Ishikawa (cell line): ENCODE data around the gene ARSB.

ENCODE experiments used
- CEBPB ChIP-seq: IDR thresholded peaks from 2 replicates; pipeline ENCODE4 v1.6.1; 2012
- CREB1 ChIP-seq: IDR thresholded peaks from 2 replicates; pipeline ENCODE4 v1.6.1; 2012; ENCODE audit warnings: low read depth
- EGR1 ChIP-seq: IDR thresholded peaks from 2 replicates; pipeline ENCODE4 v1.6.1; 2012
- EP300 ChIP-seq: IDR thresholded peaks from 2 replicates; pipeline ENCODE4 v1.6.1; 2012; ENCODE audit warnings: borderline replicate concordance
- FOXM1 ChIP-seq: IDR thresholded peaks from 2 replicates; pipeline ENCODE4 v1.6.1; 2012; ENCODE audit warnings: low read depth, borderline replicate concordance
- NFIC ChIP-seq: IDR thresholded peaks from 2 replicates; pipeline ENCODE4 v1.6.1; 2012
- RAD21 ChIP-seq: IDR thresholded peaks from 2 replicates; pipeline ENCODE4 v1.6.1; 2012; ENCODE audit warnings: low read depth
- TAF1 ChIP-seq: IDR thresholded peaks from 2 replicates; pipeline ENCODE4 v1.6.1; 2012; ENCODE audit warnings: low read depth, mild to moderate bottlenecking
- TCF12 ChIP-seq: IDR thresholded peaks from 2 replicates; pipeline ENCODE4 v1.6.1; 2012; ENCODE audit warnings: low read depth
- TEAD4 ChIP-seq: IDR thresholded peaks from 2 replicates; pipeline ENCODE4 v1.6.1; 2012
- YY1 ChIP-seq: IDR thresholded peaks from 2 replicates; pipeline ENCODE4 v1.6.1; 2012; ENCODE audit warnings: low read depth
- ZBTB7A ChIP-seq: IDR thresholded peaks from 2 replicates; pipeline ENCODE4 v1.6.1; 2012; ENCODE audit warnings: low read depth
- TF ChIP-seq, protein P1 (sequence below): IDR thresholded peaks from 2 replicates; pipeline ENCODE4 v1.6.1; 2012
- TF ChIP-seq, protein P2 (sequence below): IDR thresholded peaks from 2 replicates; pipeline ENCODE4 v1.6.1; 2012
- TF ChIP-seq, protein P3 (sequence below): IDR thresholded peaks from 2 replicates; pipeline ENCODE4 v1.6.1; 2012; ENCODE audit warnings: low read depth, mild to moderate bottlenecking

The ARSB gene

DNA sequence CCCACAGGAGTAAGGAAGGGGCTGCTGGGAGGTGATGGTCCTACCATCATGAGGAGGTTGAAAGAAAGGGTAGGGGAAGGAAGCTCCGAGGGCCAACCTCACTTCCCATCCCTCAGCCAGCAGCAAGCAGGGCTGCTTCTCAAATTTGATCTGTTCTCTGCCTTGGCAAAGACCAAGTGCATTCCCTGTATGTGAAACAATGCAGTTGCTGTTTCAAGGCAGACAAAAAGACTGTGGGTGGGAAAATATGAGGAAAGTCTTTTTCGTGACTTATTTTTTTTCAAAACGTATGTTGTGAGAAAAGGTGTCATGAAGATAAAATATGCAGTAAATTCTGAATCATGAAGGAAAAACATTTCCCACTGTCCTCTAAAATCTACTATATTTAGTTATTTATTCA lies 165.9 kb downstream of the ARSB start:
- TF ChIP-seq TEAD4 (no peak), TCF12 (no peak), ZBTB7A (no peak), RAD21 (no peak), FOXM1 (no peak), YY1 (no peak), TAF1 (no peak), CREB1 (no peak), NFIC (no peak), CEBPB (no peak), EP300 (no peak), EGR1 (no peak)
- TF ChIP-seq, protein P1, sequence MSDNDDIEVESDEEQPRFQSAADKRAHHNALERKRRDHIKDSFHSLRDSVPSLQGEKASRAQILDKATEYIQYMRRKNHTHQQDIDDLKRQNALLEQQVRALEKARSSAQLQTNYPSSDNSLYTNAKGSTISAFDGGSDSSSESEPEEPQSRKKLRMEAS, result no peak
- TF ChIP-seq, protein P2, sequence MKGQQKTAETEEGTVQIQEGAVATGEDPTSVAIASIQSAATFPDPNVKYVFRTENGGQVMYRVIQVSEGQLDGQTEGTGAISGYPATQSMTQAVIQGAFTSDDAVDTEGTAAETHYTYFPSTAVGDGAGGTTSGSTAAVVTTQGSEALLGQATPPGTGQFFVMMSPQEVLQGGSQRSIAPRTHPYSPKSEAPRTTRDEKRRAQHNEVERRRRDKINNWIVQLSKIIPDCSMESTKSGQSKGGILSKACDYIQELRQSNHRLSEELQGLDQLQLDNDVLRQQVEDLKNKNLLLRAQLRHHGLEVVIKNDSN, result no peak
- TF ChIP-seq, protein P3, sequence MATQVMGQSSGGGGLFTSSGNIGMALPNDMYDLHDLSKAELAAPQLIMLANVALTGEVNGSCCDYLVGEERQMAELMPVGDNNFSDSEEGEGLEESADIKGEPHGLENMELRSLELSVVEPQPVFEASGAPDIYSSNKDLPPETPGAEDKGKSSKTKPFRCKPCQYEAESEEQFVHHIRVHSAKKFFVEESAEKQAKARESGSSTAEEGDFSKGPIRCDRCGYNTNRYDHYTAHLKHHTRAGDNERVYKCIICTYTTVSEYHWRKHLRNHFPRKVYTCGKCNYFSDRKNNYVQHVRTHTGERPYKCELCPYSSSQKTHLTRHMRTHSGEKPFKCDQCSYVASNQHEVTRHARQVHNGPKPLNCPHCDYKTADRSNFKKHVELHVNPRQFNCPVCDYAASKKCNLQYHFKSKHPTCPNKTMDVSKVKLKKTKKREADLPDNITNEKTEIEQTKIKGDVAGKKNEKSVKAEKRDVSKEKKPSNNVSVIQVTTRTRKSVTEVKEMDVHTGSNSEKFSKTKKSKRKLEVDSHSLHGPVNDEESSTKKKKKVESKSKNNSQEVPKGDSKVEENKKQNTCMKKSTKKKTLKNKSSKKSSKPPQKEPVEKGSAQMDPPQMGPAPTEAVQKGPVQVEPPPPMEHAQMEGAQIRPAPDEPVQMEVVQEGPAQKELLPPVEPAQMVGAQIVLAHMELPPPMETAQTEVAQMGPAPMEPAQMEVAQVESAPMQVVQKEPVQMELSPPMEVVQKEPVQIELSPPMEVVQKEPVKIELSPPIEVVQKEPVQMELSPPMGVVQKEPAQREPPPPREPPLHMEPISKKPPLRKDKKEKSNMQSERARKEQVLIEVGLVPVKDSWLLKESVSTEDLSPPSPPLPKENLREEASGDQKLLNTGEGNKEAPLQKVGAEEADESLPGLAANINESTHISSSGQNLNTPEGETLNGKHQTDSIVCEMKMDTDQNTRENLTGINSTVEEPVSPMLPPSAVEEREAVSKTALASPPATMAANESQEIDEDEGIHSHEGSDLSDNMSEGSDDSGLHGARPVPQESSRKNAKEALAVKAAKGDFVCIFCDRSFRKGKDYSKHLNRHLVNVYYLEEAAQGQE, result no peak

DNA sequence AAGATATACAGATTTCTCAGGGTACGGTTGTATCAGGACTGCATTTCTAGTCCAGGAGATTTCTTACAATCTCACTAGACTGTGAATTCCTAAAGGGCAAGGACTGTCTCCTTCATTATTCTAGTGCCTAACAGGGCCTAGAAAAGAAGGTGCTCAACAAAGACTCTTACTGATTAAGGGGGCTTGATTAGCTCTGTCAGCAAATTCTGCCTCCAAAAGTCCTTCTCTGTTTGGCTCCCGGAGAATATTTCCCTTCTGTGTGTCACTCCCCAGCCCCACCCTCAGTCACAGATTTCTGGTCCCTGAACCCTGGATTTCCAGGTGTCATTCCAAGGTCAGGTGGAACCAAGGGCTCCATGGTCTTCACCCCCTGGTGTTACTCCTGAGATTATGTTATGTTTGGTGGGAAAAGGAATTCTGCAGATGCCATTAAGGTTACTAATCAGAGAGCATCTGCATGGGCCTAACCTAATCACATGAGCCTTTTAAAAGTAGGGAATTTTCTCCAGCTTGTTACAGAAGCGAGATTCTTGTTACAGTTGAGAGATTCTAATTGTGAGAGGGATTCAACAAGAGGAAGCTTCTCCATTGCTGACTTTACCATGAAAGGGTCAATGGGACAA lies 168.9 kb downstream of the ARSB start:
- no peak for TF ChIP-seq YY1
- TF ChIP-seq ZBTB7A, result no peak
- TF ChIP-seq TAF1, result no peak
- TF ChIP-seq EGR1, result no peak
- TF ChIP-seq FOXM1, result no peak
- TF ChIP-seq TEAD4, result no peak
- TF ChIP-seq, protein P2, result no peak
- no peak for TF ChIP-seq NFIC
- no peak for TF ChIP-seq CEBPB
- TF ChIP-seq EP300, result no peak
- TF ChIP-seq RAD21, result no peak
- TF ChIP-seq, protein P1, result no peak
- TF ChIP-seq TCF12, result no peak
- TF ChIP-seq CREB1, result no peak
- TF ChIP-seq, protein P3, result no peak

GRCh38 chr5:78813906-78814530 lies 171.1 kb downstream of the ARSB start:
- TF ChIP-seq RAD21 (no peak), ZBTB7A (no peak), EGR1 (no peak), TEAD4 (no peak), YY1 (no peak), TAF1 (no peak), CREB1 (no peak), NFIC (no peak), EP300 (no peak), CEBPB (no peak), TCF12 (no peak), FOXM1 (no peak)
- TF ChIP-seq, protein P1, result no peak
- TF ChIP-seq, protein P3, result no peak
- TF ChIP-seq, protein P2, result no peak
